A549 (cell line): ENCODE data around the gene EVC. TPM values are rescaled to one million over a fixed set of nuclear protein-coding genes. Genes with fewer than 3 reads are reported as not detected.

ENCODE experiments used
- ATAC-seq, 2 experiments: fragments of 200-7000 bp in 1 of 2; fragments of >200 bp in 1 of 2; cut with Nextera tagmentation in 1 of 2; cut with Tn5 transposase in 1 of 2; 3 replicates each; pipeline versions ENCODE4 v1.8.0 to v1.9.1; 2018 to 2020; ENCODE audit warnings: mild to moderate bottlenecking in 1 of 2, moderate library complexity in 1 of 2
- CTCF ChIA-PET: fragments of 300-600 bp; sonication (Branson Sonifier 250); formaldehyde crosslinking; extraction: SDS; loops from one replicate; lab custom pipeline; 2021; ENCODE audit warnings: antibody characterized with exemption, inconsistent platforms; lab: Yijun Ruan, JAX
- POLR2A ChIA-PET: fragments of 350-600 bp; formaldehyde crosslinking; extraction: SDS; loops from one replicate; lab custom pipeline; 2021; ENCODE audit warnings: antibody characterized with exemption, inconsistent platforms; lab: Yijun Ruan, JAX
- DNase-seq, 2 experiments: peaks; one replicate each; pipeline versions ENCODE4 v3.0.0 to v3.0.0-alpha.2; 2011 to 2016; ENCODE audit warnings: low read depth in 1 of 2, low spot score in 1 of 2
- FAIRE-seq: peaks from 2 replicates; lab custom pipeline; 2011; peaks lifted over from hg19 to GRCh38; lab: Jason Lieb, UNC
- H3K27ac ChIP-seq, 2 experiments: fragments of >200 bp; sonication (Bioruptor Twin); formaldehyde crosslinking; 3 replicates each; pipeline ENCODE4 v1.5.1; 2016 to 2017
- H3K4me1 ChIP-seq: fragments of >200 bp; sonication (Bioruptor Twin); formaldehyde crosslinking; 3 replicates; pipeline ENCODE4 v1.6.1; 2016
- H3K4me2 ChIP-seq: fragments of >200 bp; sonication (Bioruptor Twin); formaldehyde crosslinking; 3 replicates; pipeline ENCODE4 v1.6.1; 2016
- H3K4me3 ChIP-seq: fragments of >200 bp; sonication (Bioruptor Twin); formaldehyde crosslinking; 3 replicates; pipeline ENCODE4 v1.5.1; 2016
- H3K9me3 ChIP-seq: fragments of >200 bp; sonication (Bioruptor Twin); formaldehyde crosslinking; 3 replicates; pipeline ENCODE4 v1.6.1; 2016
- CBX2 ChIP-seq: fragments of 200-600 bp; sonication (generic); IDR thresholded peaks from 2 replicates; pipeline ENCODE4 v1.6.1; 2016; ENCODE audit warnings: low read depth, mild to moderate bottlenecking, borderline replicate concordance
- CBX8 ChIP-seq: fragments of 200-600 bp; sonication (generic); IDR thresholded peaks from 2 replicates; pipeline ENCODE4 v1.6.1; 2016
- CHD4 ChIP-seq: fragments of 200-600 bp; sonication (generic); IDR thresholded peaks from 2 replicates; pipeline ENCODE4 v1.6.1; 2016; ENCODE audit warnings: antibody characterized with exemption, mild to moderate bottlenecking, borderline replicate concordance
- EP300 ChIP-seq, 2 experiments: fragments of >200 bp; sonication (Bioruptor Twin); formaldehyde crosslinking; IDR thresholded peaks; 2 replicates in 1 of 2; 3 replicates in 1 of 2; pipeline ENCODE4 v1.6.1; 2016 to 2017
- FOSB ChIP-seq: fragments of 250-450 bp; sonication (Bioruptor Pico); IDR thresholded peaks from 2 replicates; pipeline ENCODE4 v1.5.0; 2020; ENCODE audit warnings: mild to moderate bottlenecking, moderate library complexity
- GATA3 ChIP-seq: IDR thresholded peaks from 2 replicates; pipeline ENCODE4 v1.6.1; 2012; ENCODE audit warnings: borderline replicate concordance
- HDAC2 ChIP-seq: fragments of 200-600 bp; sonication (generic); IDR thresholded peaks from 2 replicates; pipeline ENCODE4 v1.6.1; 2016
- HOXA7 ChIP-seq: fragments of 250-450 bp; sonication (Bioruptor Pico); IDR thresholded peaks from 2 replicates; pipeline ENCODE4 v1.5.0; 2020; ENCODE audit warnings: mild to moderate bottlenecking, moderate library complexity
- HOXB13 ChIP-seq: fragments of 250-450 bp; sonication (Bioruptor Pico); IDR thresholded peaks from 2 replicates; pipeline ENCODE4 v1.5.0; 2020; ENCODE audit warnings: low read depth, mild to moderate bottlenecking, moderate library complexity
- HOXB5 ChIP-seq: fragments of 250-450 bp; sonication (Bioruptor Pico); IDR thresholded peaks from 2 replicates; pipeline ENCODE4 v1.5.0; 2020; ENCODE audit warnings: mild to moderate bottlenecking, moderate library complexity
- KDM5A ChIP-seq: fragments of 200-600 bp; sonication (generic); IDR thresholded peaks from 2 replicates; pipeline ENCODE4 v1.6.1; 2016; ENCODE audit warnings: antibody characterized with exemption, mild to moderate bottlenecking
- NPAS2 ChIP-seq: fragments of 250-450 bp; sonication (Bioruptor Pico); IDR thresholded peaks from 2 replicates; pipeline ENCODE4 v1.8.0; 2022; ENCODE audit warnings: mild to moderate bottlenecking, moderate library complexity, borderline replicate concordance
- RARB ChIP-seq: fragments of 250-450 bp; sonication (Bioruptor Pico); IDR thresholded peaks from 2 replicates; pipeline ENCODE4 v1.8.0; 2021; ENCODE audit warnings: mild to moderate bottlenecking, moderate library complexity
- RFX5 ChIP-seq: fragments of 450-650 bp; IDR thresholded peaks from 2 replicates; pipeline ENCODE4 v1.7.1; 2014; ENCODE audit warnings: antibody characterized with exemption, mild to moderate bottlenecking, moderate library complexity
- TFCP2L1 ChIP-seq: fragments of 250-450 bp; sonication (Bioruptor Pico); IDR thresholded peaks from 2 replicates; pipeline ENCODE4 v1.5.0; 2021; ENCODE audit warnings: mild to moderate bottlenecking
- ZNF302 ChIP-seq: fragments of 250-450 bp; sonication (Bioruptor Pico); IDR thresholded peaks from 2 replicates; pipeline ENCODE4 v1.9.0; 2021; ENCODE audit warnings: inconsistent platforms, mild to moderate bottlenecking, moderate library complexity
- WGBS: methylation state at CpG from one replicate; pipeline ENCODE4 v1.1.6; 2017; ENCODE audit errors: missing lambda C conversion rate; 5-methylcytosine and 5-hydroxymethylcytosine counted together
- polyA plus RNA-seq, 4 experiments: library from polyadenylated mRNA; depleted of rRNA in 3 of 4; stranded (reverse); fragments of >200 nt; fragmentation: RNase III in 1 of 4; extraction: RNeasy Plus Mini Kit Qiagen cat#74134 plus additional on column Dnase treatment in 1 of 4; gene quantifications; 2 replicates in 3 of 4; 3 replicates in 1 of 4; pipeline ENCODE4 v1.2.3, GENCODE V29; 2011 to 2017
- TF ChIP-seq, protein P1 (sequence below): fragments of 250-450 bp; sonication (Bioruptor Pico); IDR thresholded peaks from 2 replicates; pipeline ENCODE4 v1.5.0; 2020; ENCODE audit warnings: low read depth, mild to moderate bottlenecking, moderate library complexity
- TF ChIP-seq, protein P2 (sequence below): IDR thresholded peaks from 2 replicates; pipeline ENCODE4 v1.6.1; 2012; ENCODE audit warnings: low read depth, borderline replicate concordance
- TF ChIP-seq, protein P3 (sequence below): fragments of >200 bp; sonication (Bioruptor Twin); formaldehyde crosslinking; IDR thresholded peaks from 3 replicates; pipeline ENCODE4 v1.5.1; 2016
- TF ChIP-seq, protein P4 (sequence below): fragments of 250-450 bp; sonication (Bioruptor Pico); IDR thresholded peaks from 2 replicates; pipeline ENCODE4 v1.5.0; 2021; ENCODE audit warnings: mild to moderate bottlenecking, moderate library complexity, borderline replicate concordance
- TF ChIP-seq, protein P5 (sequence below): fragments of >200 bp; sonication (Bioruptor Twin); formaldehyde crosslinking; IDR thresholded peaks from 3 replicates; pipeline ENCODE4 v1.6.1; 2016

Gene EVC
- polyA plus RNA-seq, 2 of the 4 experiments (the other 2 are of a cell fraction), result 3.0 to 5.5 TPM

DNA sequence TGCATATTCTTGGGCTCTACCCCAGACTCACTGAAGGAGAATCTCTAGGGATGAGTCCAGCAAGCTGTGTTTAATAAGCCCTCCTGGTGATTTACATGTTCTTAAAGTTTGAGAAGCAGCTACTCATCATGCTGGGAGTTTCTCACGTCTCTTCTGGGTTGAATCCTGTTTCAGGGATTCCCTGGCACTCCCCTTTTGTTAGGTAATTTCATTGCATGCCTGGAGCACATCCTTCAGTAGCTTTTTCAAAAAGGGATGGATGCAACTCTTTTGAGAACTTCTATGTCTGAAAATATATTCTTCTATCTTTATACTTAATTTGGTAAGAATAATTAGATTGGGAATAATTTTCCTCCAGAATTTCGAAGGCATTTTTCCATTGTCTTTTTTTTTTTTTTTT is 4.4 kb downstream of the EVC start:
- Histone ChIP-seq H3K9me3 (peaks cover 9% of the 10 kb centered on the region), H3K4me2 (no peak overlapping the region)
- CTCF ChIA-PET, result no interaction called here
- 44% methylated on average over 2 of the region's 2 CpGs for whole genome bisulfite sequencing
- TF ChIP-seq ZNF302 (CRISPR knock-in tag), result no peak
- TF ChIP-seq, protein P1, sequence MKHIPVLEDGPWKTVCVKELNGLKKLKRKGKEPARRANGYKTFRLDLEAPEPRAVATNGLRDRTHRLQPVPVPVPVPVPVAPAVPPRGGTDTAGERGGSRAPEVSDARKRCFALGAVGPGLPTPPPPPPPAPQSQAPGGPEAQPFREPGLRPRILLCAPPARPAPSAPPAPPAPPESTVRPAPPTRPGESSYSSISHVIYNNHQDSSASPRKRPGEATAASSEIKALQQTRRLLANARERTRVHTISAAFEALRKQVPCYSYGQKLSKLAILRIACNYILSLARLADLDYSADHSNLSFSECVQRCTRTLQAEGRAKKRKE, result no peak
- TF ChIP-seq HOXB5 (CRISPR knock-in tag), result no peak
- no peak for TF ChIP-seq NPAS2 (CRISPR knock-in tag)
- no peak for TF ChIP-seq GATA3
- no peak for TF ChIP-seq CHD4
- no peak for TF ChIP-seq RFX5
- no peak for TF ChIP-seq KDM5A
- TF ChIP-seq, protein P2, sequence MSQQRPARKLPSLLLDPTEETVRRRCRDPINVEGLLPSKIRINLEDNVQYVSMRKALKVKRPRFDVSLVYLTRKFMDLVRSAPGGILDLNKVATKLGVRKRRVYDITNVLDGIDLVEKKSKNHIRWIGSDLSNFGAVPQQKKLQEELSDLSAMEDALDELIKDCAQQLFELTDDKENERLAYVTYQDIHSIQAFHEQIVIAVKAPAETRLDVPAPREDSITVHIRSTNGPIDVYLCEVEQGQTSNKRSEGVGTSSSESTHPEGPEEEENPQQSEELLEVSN, result no peak
- no peak for TF ChIP-seq TFCP2L1 (CRISPR knock-in tag)
- TF ChIP-seq, all 56 proteins: peak for 0
- ATAC-seq (no peak), DNase-seq (no peak), FAIRE-seq (no peak)
- H3K27ac ChIP-seq, result no peak overlapping the region
- H3K4me1 ChIP-seq, result peaks cover 23% of the 10 kb centered on the region
- H3K4me3 ChIP-seq, result no peak overlapping the region
- POLR2A ChIA-PET, result no interaction called here

DNA sequence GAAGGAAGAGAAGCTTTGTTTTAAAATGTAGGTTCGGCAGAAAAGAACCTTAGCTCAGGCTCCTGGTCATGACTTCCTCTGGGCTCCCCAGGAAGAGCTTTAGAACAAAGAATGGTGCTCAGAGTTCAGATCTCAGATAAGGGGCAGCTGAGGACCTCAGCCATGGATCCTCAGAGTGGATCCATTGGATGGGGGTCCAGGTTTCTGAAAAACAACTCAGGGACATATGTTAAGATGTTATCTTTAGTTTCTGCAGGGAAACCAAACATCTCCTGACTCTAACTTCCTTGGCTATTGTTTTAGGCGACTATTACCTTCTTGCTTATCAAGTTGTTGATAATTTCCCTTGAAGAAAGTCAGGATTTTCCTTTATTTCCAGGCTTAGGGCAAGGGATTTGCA is 5.4 kb downstream of the EVC start:
- no peak overlapping the region for H3K4me2 ChIP-seq
- H3K27ac ChIP-seq, result no peak overlapping the region
- DNase-seq (no peak), ATAC-seq (no peak), FAIRE-seq (no peak)
- peaks cover 9% of the 10 kb centered on the region for H3K9me3 ChIP-seq
- no peak for TF ChIP-seq FOSB (CRISPR knock-in tag)
- no peak for TF ChIP-seq HDAC2
- TF ChIP-seq, protein P3, sequence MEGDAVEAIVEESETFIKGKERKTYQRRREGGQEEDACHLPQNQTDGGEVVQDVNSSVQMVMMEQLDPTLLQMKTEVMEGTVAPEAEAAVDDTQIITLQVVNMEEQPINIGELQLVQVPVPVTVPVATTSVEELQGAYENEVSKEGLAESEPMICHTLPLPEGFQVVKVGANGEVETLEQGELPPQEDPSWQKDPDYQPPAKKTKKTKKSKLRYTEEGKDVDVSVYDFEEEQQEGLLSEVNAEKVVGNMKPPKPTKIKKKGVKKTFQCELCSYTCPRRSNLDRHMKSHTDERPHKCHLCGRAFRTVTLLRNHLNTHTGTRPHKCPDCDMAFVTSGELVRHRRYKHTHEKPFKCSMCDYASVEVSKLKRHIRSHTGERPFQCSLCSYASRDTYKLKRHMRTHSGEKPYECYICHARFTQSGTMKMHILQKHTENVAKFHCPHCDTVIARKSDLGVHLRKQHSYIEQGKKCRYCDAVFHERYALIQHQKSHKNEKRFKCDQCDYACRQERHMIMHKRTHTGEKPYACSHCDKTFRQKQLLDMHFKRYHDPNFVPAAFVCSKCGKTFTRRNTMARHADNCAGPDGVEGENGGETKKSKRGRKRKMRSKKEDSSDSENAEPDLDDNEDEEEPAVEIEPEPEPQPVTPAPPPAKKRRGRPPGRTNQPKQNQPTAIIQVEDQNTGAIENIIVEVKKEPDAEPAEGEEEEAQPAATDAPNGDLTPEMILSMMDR, result no peak
- TF ChIP-seq, protein P4, sequence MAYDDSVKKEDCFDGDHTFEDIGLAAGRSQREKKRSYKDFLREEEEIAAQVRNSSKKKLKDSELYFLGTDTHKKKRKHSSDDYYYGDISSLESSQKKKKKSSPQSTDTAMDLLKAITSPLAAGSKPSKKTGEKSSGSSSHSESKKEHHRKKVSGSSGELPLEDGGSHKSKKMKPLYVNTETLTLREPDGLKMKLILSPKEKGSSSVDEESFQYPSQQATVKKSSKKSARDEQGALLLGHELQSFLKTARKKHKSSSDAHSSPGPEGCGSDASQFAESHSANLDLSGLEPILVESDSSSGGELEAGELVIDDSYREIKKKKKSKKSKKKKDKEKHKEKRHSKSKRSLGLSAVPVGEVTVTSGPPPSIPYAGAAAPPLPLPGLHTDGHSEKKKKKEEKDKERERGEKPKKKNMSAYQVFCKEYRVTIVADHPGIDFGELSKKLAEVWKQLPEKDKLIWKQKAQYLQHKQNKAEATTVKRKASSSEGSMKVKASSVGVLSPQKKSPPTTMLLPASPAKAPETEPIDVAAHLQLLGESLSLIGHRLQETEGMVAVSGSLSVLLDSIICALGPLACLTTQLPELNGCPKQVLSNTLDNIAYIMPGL, result no peak
- TF ChIP-seq CBX2, result no peak
- TF ChIP-seq RFX5, result no peak
- TF ChIP-seq HOXB13 (CRISPR knock-in tag), result no peak
- no peak for TF ChIP-seq HOXA7 (CRISPR knock-in tag)
- TF ChIP-seq RARB, result no peak
- TF ChIP-seq, protein P5, sequence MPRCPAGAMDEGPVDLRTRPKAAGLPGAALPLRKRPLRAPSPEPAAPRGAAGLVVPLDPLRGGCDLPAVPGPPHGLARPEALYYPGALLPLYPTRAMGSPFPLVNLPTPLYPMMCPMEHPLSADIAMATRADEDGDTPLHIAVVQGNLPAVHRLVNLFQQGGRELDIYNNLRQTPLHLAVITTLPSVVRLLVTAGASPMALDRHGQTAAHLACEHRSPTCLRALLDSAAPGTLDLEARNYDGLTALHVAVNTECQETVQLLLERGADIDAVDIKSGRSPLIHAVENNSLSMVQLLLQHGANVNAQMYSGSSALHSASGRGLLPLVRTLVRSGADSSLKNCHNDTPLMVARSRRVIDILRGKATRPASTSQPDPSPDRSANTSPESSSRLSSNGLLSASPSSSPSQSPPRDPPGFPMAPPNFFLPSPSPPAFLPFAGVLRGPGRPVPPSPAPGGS, result no peak
- TF ChIP-seq CBX8, result no peak
- no peak for TF ChIP-seq TFCP2L1 (CRISPR knock-in tag)
- no peak for TF ChIP-seq EP300 (IDR thresholded peaks at IDR 0.05)
- H3K4me1 ChIP-seq, result peaks cover 27% of the 10 kb centered on the region
- ChIA-PET POLR2A (no interaction called here), CTCF (no interaction called here)
- no peak overlapping the region for H3K4me3 ChIP-seq
- WGBS, result 96% methylated on average over 2 of the region's 2 CpGs
